K562 (cell line): Measurements from ENCODE around the gene DLX2. TPM values are rescaled to one million over a fixed set of nuclear protein-coding genes. Genes with fewer than 3 reads are reported as not detected.
A peak's percentile ranks its signal among the peaks of the same experiment; 100 is the strongest.

ENCODE experiments used
- E2F5 ChIP-seq: sonication (generic); formaldehyde crosslinking; IDR thresholded peaks from 2 replicates; pipeline ENCODE4 v1.8.0; 2022; ENCODE audit warnings: mild to moderate bottlenecking, missing genetic modification reagents
- FOS ChIP-seq: IDR thresholded peaks from 3 replicates; pipeline ENCODE4 v1.6.1; 2011; ENCODE audit not compliant: insufficient read length; ENCODE audit errors: extremely low read depth
- HDAC1 ChIP-seq, 2 experiments: fragments of 450-650 bp; IDR thresholded peaks; 2 replicates each; pipeline ENCODE4 v1.6.1; 2016 to 2017; ENCODE audit warnings: inconsistent platforms in 1 of 2, mild to moderate bottlenecking in 1 of 2, moderate library complexity in 1 of 2
- HMGN3 ChIP-seq: IDR thresholded peaks from 2 replicates; pipeline ENCODE4 v1.6.1; 2011; ENCODE audit warnings: borderline replicate concordance, low read depth, mild to moderate bottlenecking, mixed read lengths, low read length; ENCODE audit not compliant: insufficient read length; ENCODE audit errors: extremely low read depth
- HNRNPUL1 ChIP-seq: fragments of 200-400 bp; formaldehyde crosslinking; IDR thresholded peaks from 2 replicates; pipeline ENCODE4 v1.6.1; 2017; ENCODE audit warnings: low read length
- KDM5B ChIP-seq: fragments of 200-600 bp; sonication (generic); IDR thresholded peaks from 2 replicates; pipeline ENCODE4 v1.6.1; 2012; ENCODE audit warnings: low read depth, mild to moderate bottlenecking, moderate library complexity, low read length, control low read depth, inconsistent platforms; ENCODE audit not compliant: insufficient replicate concordance
- MXI1 ChIP-seq: IDR thresholded peaks from 2 replicates; pipeline ENCODE4 v1.6.1; 2011; ENCODE audit warnings: low read depth, mild to moderate bottlenecking, improper control_type of control experiment, low read length
- NCOA2 ChIP-seq, 2 experiments: fragments of 450-650 bp; IDR thresholded peaks; 2 replicates each; pipeline ENCODE4 v1.6.1; 2018; ENCODE audit warnings: mild to moderate bottlenecking in 2 of 2, moderate library complexity in 1 of 2; ENCODE audit not compliant: partially characterized antibody in 2 of 2
- NFIC ChIP-seq: fragments of 450-650 bp; IDR thresholded peaks from 2 replicates; pipeline ENCODE4 v1.6.1; 2017; ENCODE audit warnings: mild to moderate bottlenecking, inconsistent platforms
- SMARCE1 ChIP-seq: fragments of 450-650 bp; IDR thresholded peaks from 2 replicates; pipeline ENCODE4 v1.7.1; 2016; ENCODE audit warnings: mild to moderate bottlenecking
- TAF7 ChIP-seq: fragments of 450-650 bp; IDR thresholded peaks from 2 replicates; pipeline ENCODE4 v1.6.1; 2016; ENCODE audit warnings: missing genetic modification characterization, missing compliant biosample characterization
- TAL1 ChIP-seq: fragments of 450-650 bp; IDR thresholded peaks from 2 replicates; pipeline ENCODE4 v1.6.1; 2016; ENCODE audit warnings: mild to moderate bottlenecking
- TBL1XR1 ChIP-seq, 2 experiments: IDR thresholded peaks; 2 replicates each; pipeline ENCODE4 v1.6.1; 2012; ENCODE audit warnings: improper control_type of control experiment in 2 of 2, low read length in 2 of 2, mild to moderate bottlenecking in 1 of 2
- TCF7L2 ChIP-seq: fragments of 150-350 bp; IDR thresholded peaks from 2 replicates; pipeline ENCODE4 v1.6.1; 2016; ENCODE audit warnings: low read depth, mild to moderate bottlenecking, low read length, moderate library complexity
- ZNF280A ChIP-seq: fragments of 450-650 bp; IDR thresholded peaks from 2 replicates; pipeline ENCODE4 v1.6.1; 2018; ENCODE audit warnings: mild to moderate bottlenecking, low read depth; ENCODE audit not compliant: partially characterized antibody
- ZNF511 ChIP-seq: sonication (generic); formaldehyde crosslinking; IDR thresholded peaks from 2 replicates; pipeline ENCODE4 v1.8.0; 2022; ENCODE audit warnings: mild to moderate bottlenecking, missing genetic modification reagents
- ZNF518B ChIP-seq: fragments of 250-450 bp; sonication (Bioruptor Pico); IDR thresholded peaks from 2 replicates; pipeline ENCODE4 v1.5.0; 2021; ENCODE audit warnings: mild to moderate bottlenecking, moderate library complexity
- ZNF561 ChIP-seq: fragments of 450-650 bp; formaldehyde crosslinking; conservative IDR thresholded peaks from 2 replicates; pipeline ENCODE4 v1.4.0; 2020; ENCODE audit warnings: mild to moderate bottlenecking, moderate library complexity
- ZNF639 ChIP-seq, 2 experiments: fragments of 200-800 bp in 1 of 2; sonication (Bioruptor generic) in 1 of 2; sonication (generic) in 1 of 2; formaldehyde crosslinking in 1 of 2; IDR thresholded peaks in 1 of 2; conservative IDR thresholded peaks in 1 of 2; 2 replicates each; pipeline versions ENCODE4 v1.5.0 to v1.6.1; 2016 to 2020; ENCODE audit warnings: missing compliant biosample characterization in 1 of 2, missing genetic modification characterization in 1 of 2, missing genetic modification reagents in 1 of 2
- polyA plus RNA-seq, 8 experiments: library from polyadenylated mRNA; depleted of rRNA in 4 of 8; stranded (reverse) in 5 of 8; unstranded in 3 of 8; fragments of >200 nt; fragmentation: Nextera tagmentation in 2 of 8; fragmentation: Illumina TruSeq in 1 of 8; extraction: Ambion mirVana in 2 of 8; extraction: Trizol in 1 of 8; gene quantifications; 2 replicates each; pipeline versions ENCODE4 v1.2.1 to v1.2.3, GENCODE V29; 2011 to 2014; ENCODE audit warnings: inconsistent platforms in 1 of 8, missing spikeins in 1 of 8
- total RNA-seq, 7 experiments: library from RNA; depleted of rRNA in 6 of 7; stranded (reverse); fragments of >200 nt in 6 of 7; fragmentation: Illumina TruSeq in 2 of 7; extraction: Trizol in 2 of 7; gene quantifications; 2 replicates each; pipeline versions ENCODE4 v1.2.1 to v1.2.3, GENCODE V29; 2011 to 2021; ENCODE audit warnings: low replicate concordance in 1 of 7

The DLX2 gene
- total and polyA plus RNA-seq, 9 of the 15 experiments (the other 6 are each of a cell fraction or from before 2014, with no cell fraction given): 0.14 to 4.3 (median 0.86) TPM

GRCh38 chr2:172085460-172086159, 17.1 kb downstream of the DLX2 start, which contains the start of gene DLX1 (continued):
- no peak for TF ChIP-seq ZNF280A
- no peak for TF ChIP-seq ZNF518B (CRISPR knock-in tag)
- TF ChIP-seq ZNF639 (CRISPR knock-in tag; conservative IDR thresholded peaks at IDR 0.05 in 1 of 2, IDR thresholded peaks at IDR 0.05 in 1 of 2): 0 out of 4 replicates have a peak, but pooled peaks of 1 of the 2 experiments have one; percentile 50
- TF ChIP-seq FOS: no peak
- no peak for TF ChIP-seq ZNF561 (CRISPR knock-in tag)
- TF ChIP-seq NCOA2 (IDR thresholded peaks at IDR 0.05; ENCODE audit: partially characterized antibody in 2 of 2): no peak
- TF ChIP-seq E2F5 (CRISPR knock-in tag): no peak
- TF ChIP-seq MXI1: 0 out of 2 replicates have a peak, but pooled peaks have one; percentile 46
- TF ChIP-seq TBL1XR1 (IDR thresholded peaks at IDR 0.05; ENCODE audit: low read length in 2 of 2): no peak
- no peak for TF ChIP-seq HMGN3
- peak; percentile 56 for TF ChIP-seq NFIC
- 0 out of 2 replicates have a peak, but pooled peaks have one; percentile 41 for TF ChIP-seq SMARCE1
- peak; percentile 17; the same call in 1 of the 2 replicates for TF ChIP-seq TAL1
- peak; percentile 65; the same call in 1 of the 2 replicates for TF ChIP-seq ZNF511
- TF ChIP-seq TAF7 (tag): peak; percentile 47; the same call in 1 of the 2 replicates
- TF ChIP-seq HDAC1 (IDR thresholded peaks at IDR 0.05): peak in 1 of 2 experiments; percentile 66; a peak in 2 of 4 replicates
- no peak for TF ChIP-seq HNRNPUL1
- no peak for TF ChIP-seq TCF7L2
- no peak for TF ChIP-seq KDM5B
